Testis (tissue), 2 donors: ENCODE data around the gene SLIT3.

ENCODE experiments used
- CTCF ChIP-seq, 3 experiments: fragments of 450-650 bp in 2 of 3; fragments of 200-600 bp in 1 of 3; sonication (generic) in 1 of 3; IDR thresholded peaks; one replicate each; pipeline ENCODE4 v1.5.1; 2016 to 2019; ENCODE audit warnings: antibody characterized with exemption in 3 of 3, mild to moderate bottlenecking in 2 of 3, moderate library complexity in 1 of 3
- POLR2A ChIP-seq: fragments of 450-650 bp; IDR thresholded peaks from one replicate; pipeline ENCODE4 v1.6.1; 2017; ENCODE audit warnings: antibody characterized with exemption, mild to moderate bottlenecking, moderate library complexity

- TF ChIP-seq CTCF (IDR thresholded peaks at IDR 0.05) (no peak), POLR2A (no peak)
These were observed 6.3 kb downstream of the SLIT3 start for GRCh38 chr5:169294621-169295020.
